HuH-7.5 (cell line): ENCODE data around the gene CGB3.

Experiments
- DNase-seq: peaks from one replicate; pipeline ENCODE4 v3.0.0; 2011; ENCODE audit warnings: low spot score

The CGB3 gene

DNA sequence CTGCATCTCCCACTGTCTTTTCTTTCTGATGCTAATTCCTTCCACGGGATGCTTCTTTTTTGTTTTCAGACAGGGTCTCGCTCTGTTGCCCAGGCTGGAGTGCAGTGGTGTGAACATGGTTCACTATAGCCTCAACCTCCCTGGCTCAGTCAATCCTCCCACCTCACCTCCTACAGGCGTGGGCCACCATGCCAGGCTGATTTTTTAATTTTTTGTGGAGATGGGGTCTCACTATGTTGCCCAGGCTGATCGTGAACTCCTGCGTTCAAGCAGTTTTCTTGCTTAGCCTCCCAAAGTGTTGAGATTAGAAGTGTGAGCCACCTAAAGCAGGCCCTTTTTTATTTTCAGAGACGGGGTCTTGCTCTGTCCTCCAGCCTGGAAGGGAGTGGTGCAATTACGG lies 35.8 kb downstream of the CGB3 start:
- no peak for DNase-seq

GRCh38 chr19:48987323-48987722 lies 36.8 kb downstream of the CGB3 start:
- DNase-seq = no peak

DNA sequence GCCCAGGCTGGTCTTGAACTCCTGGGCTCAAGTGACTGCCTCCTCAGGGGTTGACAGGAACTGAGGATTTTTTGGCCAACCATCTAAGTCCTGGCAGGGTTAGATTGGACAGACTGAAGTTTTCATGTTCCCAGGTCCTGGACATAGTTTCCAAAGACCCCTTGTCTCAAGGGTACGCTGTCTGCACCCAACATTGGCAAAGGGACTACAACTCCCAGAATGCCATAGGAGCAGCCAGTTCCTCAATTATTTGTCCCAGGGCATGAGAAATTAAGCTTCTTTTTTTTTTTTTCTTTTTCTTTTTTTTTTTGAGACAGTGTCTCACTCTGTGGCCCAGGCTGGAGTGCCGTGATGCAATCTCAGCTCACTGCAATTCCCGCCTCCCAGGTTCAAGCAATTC lies 37.9 kb downstream of the CGB3 start:
- no peak for DNase-seq

GRCh38 chr19:48985711-48986110 lies 38.4 kb downstream of the CGB3 start:
- no peak for DNase-seq

DNA sequence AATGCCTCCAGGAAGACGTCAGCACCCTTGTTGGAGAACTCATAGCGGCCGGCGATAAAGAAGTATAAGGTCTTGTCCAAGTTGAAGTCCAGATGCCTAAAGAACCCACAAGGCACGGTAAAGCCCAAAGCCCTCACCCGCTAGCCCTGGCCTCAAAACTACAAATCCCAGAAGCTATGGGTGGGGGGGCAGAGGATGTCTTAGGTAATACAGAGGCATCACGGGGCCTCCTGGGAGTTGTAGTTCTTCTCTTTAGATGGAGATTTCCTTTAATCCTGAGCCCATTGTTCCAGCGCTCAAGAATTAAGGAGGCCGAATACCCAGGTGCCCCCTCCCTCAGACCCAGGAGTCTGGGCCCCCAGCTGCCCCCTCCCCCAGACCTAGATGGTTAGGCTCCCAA lies 41.9 kb downstream of the CGB3 start:
- no peak for DNase-seq

- DNase-seq = no peak
These were observed 47.1 kb downstream of the CGB3 start for GRCh38 chr19:48977061-48977460.

- DNase-seq = no peak
These were observed 47.9 kb downstream of the CGB3 start for GRCh38 chr19:48975947-48976847.
